Ramos (cell line): ENCODE data around the gene TSHB.
"Not testable (repeated sequence)": the region's sequence is repeated elsewhere in the genome, so short reads cannot be mapped to it uniquely, and the experiment has no call there.

Source experiments
- in situ Hi-C: fragments of 300-500 bp; cut with MboI; formaldehyde crosslinking; loops from one replicate; pipeline ENCODE4 v1.14.3; 2022; ENCODE audit warnings: low sequenced_read_pairs; ENCODE audit not compliant: unreplicated experiment

Gene TSHB

GRCh38 chr1:115029526-115029925, at the start of gene TSHB:
TSHB (plus strand) TSS chr1:115029826; CDS start chr1:115033363, 3,537 bp downstream.
- in situ Hi-C loops = no loop called here

- in situ Hi-C loops = no loop called here
Measured at GRCh38 chr1:114982251-114982650, 47.4 kb upstream of the TSHB start.

GRCh38 chr1:114986286-114986685, 43.3 kb upstream of the TSHB start:
- in situ Hi-C loops = no loop called here

GRCh38 chr1:114988095-114988494, 41.5 kb upstream of the TSHB start:
- in situ Hi-C loops = no loop called here

GRCh38 chr1:114997510-114998289, 31.9 kb upstream of the TSHB start:
- in situ Hi-C loops = no loop called here

GRCh38 chr1:115006191-115006590, 23.4 kb upstream of the TSHB start:
- in situ Hi-C loops = no loop called here

- in situ Hi-C loops = no loop called here
Measured at GRCh38 chr1:115012006-115012405, 17.6 kb upstream of the TSHB start.

- in situ Hi-C loops = no loop called here
Measured at GRCh38 chr1:115012434-115012833, 17.2 kb upstream of the TSHB start.

- in situ Hi-C loops = no loop called here
Measured at GRCh38 chr1:115013792-115014191, 15.8 kb upstream of the TSHB start.

GRCh38 chr1:115019549-115019948, 10.1 kb upstream of the TSHB start:
- in situ Hi-C loops = not testable (repeated sequence)

GRCh38 chr1:115021145-115021544, 8.5 kb upstream of the TSHB start:
- in situ Hi-C loops = no loop called here

- in situ Hi-C loops = no loop called here
Measured at GRCh38 chr1:115023593-115023992, 6.0 kb upstream of the TSHB start.

- in situ Hi-C loops = no loop called here
Measured at GRCh38 chr1:115031595-115031994, 2.0 kb downstream of the TSHB start.

- in situ Hi-C loops = no loop called here
Measured at GRCh38 chr1:115035652-115036051, 6.0 kb downstream of the TSHB start.

- in situ Hi-C loops = no loop called here
Measured at GRCh38 chr1:115036814-115037507, 7.3 kb downstream of the TSHB start.

GRCh38 chr1:115040501-115040900, 10.9 kb downstream of the TSHB start:
- in situ Hi-C loops = no loop called here

GRCh38 chr1:115041654-115042053, 12.0 kb downstream of the TSHB start:
- in situ Hi-C loops = no loop called here

GRCh38 chr1:115046751-115047150, 17.1 kb downstream of the TSHB start:
- in situ Hi-C loops = no loop called here

- in situ Hi-C loops = no loop called here
Measured at GRCh38 chr1:115051850-115052249, 22.2 kb downstream of the TSHB start.

- in situ Hi-C loops = no loop called here
Measured at GRCh38 chr1:115052454-115053083, 22.9 kb downstream of the TSHB start.

GRCh38 chr1:115056395-115056798, 26.8 kb downstream of the TSHB start:
- in situ Hi-C loops = no loop called here
